Measurements from ENCODE around the gene EEIG1. TPM values are rescaled to one million over a fixed set of nuclear protein-coding genes. Genes with fewer than 3 reads are reported as not detected.
"Not testable (repeated sequence)": the region's sequence is repeated elsewhere in the genome, so short reads cannot be mapped to it uniquely, and the experiment has no call there.

The EEIG1 gene
- total RNA-seq (2014; rRNA removed; shearing (Covaris generic)): 36.0 and 45.3 TPM in 2 replicates

GRCh38 chr9:127980706-127981558 is at the start of gene EEIG1:
Gene EEIG1 (minus strand): TSS chr9:127980989. CDS start chr9:127980137, 852 bp downstream.
- peak; percentile 94 for DNase-seq (ENCODE audit: low spot score)

- DNase-seq (ENCODE audit: low spot score): no peak
Measured at GRCh38 chr9:128027705-128028104, 46.9 kb upstream of the EEIG1 start.

- no peak for DNase-seq (ENCODE audit: low spot score)
Measured at GRCh38 chr9:128026773-128027541, 46.2 kb upstream of the EEIG1 start.

GRCh38 chr9:128026255-128026772 is 45.5 kb upstream of the EEIG1 start:
- DNase-seq (ENCODE audit: low spot score): no peak

- no peak for DNase-seq (ENCODE audit: low spot score)
Measured at GRCh38 chr9:128025736-128026135, 44.9 kb upstream of the EEIG1 start.

- DNase-seq (ENCODE audit: low spot score): no peak
Measured at GRCh38 chr9:128024761-128025308, 44.0 kb upstream of the EEIG1 start.

GRCh38 chr9:128023671-128024070 is 42.9 kb upstream of the EEIG1 start:
- not testable (repeated sequence) for DNase-seq (ENCODE audit: low spot score)

- DNase-seq (ENCODE audit: low spot score): peak; percentile 26
Measured at GRCh38 chr9:128022886-128023285, 42.1 kb upstream of the EEIG1 start.

- no peak for DNase-seq (ENCODE audit: low spot score)
Measured at GRCh38 chr9:128021098-128021497, 40.3 kb upstream of the EEIG1 start.

- no peak for DNase-seq (ENCODE audit: low spot score)
Measured at GRCh38 chr9:128020692-128021091, 39.9 kb upstream of the EEIG1 start.

GRCh38 chr9:128015696-128016095 is 34.9 kb upstream of the EEIG1 start:
- DNase-seq (ENCODE audit: low spot score): no peak

- peak; percentile 71 for DNase-seq (ENCODE audit: low spot score)
Measured at GRCh38 chr9:128011071-128011817, 30.5 kb upstream of the EEIG1 start.

GRCh38 chr9:128009639-128010038 is 28.9 kb upstream of the EEIG1 start:
- DNase-seq (ENCODE audit: low spot score): no peak

GRCh38 chr9:128008171-128008570 is 27.4 kb upstream of the EEIG1 start:
- no peak for DNase-seq (ENCODE audit: low spot score)

- peak; percentile 94 for DNase-seq (ENCODE audit: low spot score)
Measured at GRCh38 chr9:128007566-128008138, 26.9 kb upstream of the EEIG1 start.

GRCh38 chr9:128006332-128006996 is 25.7 kb upstream of the EEIG1 start:
- peak; percentile 59 for DNase-seq (ENCODE audit: low spot score)

GRCh38 chr9:128005923-128006322 is 25.1 kb upstream of the EEIG1 start:
- DNase-seq (ENCODE audit: low spot score): no peak

- no peak for DNase-seq (ENCODE audit: low spot score)
Measured at GRCh38 chr9:128003966-128004604, 23.3 kb upstream of the EEIG1 start.

GRCh38 chr9:128002959-128003358 is 22.2 kb upstream of the EEIG1 start:
- no peak for DNase-seq (ENCODE audit: low spot score)

GRCh38 chr9:128001779-128002298 is 21.1 kb upstream of the EEIG1 start:
- peak; percentile 78 for DNase-seq (ENCODE audit: low spot score)

Measured in HT-29 (cell line).